T47D (cell line): ENCODE measurements around the gene ALG6.

Experiments
- DNase-seq, 2 experiments: peaks; one replicate each; pipeline versions ENCODE4 v3.0.0 to v3.0.0-alpha.2; 2011 to 2012; ENCODE audit warnings: low read depth in 1 of 2, low spot score in 1 of 2
- JUND ChIP-seq: IDR thresholded peaks from 2 replicates; pipeline ENCODE4 v1.6.1; 2012; ENCODE audit warnings: low read depth
- in situ Hi-C: cut with HindIII; loops from 2 replicates; pipeline ENCODE4 v1.10.0; 2016; ENCODE audit warnings: low sequenced_read_pairs, low pct_unique_long_range_greater_than_20kb

The ALG6 gene

DNA sequence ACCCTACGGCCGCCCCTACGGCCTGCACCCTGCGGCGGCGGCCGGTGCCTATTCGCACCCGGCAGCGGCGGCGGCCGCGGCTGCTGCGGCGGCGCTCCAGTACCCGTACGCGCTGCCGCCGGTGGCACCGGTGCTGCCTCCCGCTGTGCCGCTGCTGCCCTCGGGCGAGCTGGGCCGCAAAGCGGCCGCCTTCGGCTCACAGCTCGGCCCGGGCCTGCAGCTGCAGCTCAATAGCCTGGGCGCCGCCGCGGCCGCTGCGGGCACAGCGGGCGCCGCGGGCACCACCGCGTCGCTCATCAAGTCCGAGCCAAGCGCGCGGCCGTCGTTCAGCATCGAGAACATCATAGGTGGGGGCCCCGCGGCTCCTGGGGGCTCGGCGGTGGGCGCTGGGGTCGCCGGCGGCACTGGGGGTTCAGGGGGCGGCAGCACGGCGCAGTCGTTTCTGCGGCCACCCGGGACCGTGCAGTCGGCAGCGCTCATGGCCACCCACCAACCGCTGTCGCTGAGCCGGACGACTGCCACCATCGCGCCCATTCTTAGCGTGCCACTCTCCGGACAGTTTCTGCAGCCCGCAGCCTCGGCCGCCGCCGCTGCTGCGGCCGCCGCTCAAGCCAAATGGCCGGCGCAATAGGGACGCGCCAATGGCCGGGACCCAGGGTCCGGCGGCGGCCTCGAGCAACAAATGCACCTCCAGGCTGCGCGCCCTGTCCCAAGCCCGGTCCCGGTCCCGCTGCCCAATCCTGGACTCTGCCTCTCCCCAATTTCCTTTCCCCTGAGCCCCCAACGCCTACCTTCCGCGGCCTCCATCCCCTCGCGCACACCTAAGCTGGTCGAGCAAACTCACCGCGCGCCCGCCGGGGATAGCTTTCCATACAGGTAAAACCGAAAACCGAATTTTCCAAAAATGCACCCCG lies 43.3 kb upstream of the ALG6 start:
- in situ Hi-C loops: no loop called here
- no peak for TF ChIP-seq JUND
- DNase-seq: no peak

DNA sequence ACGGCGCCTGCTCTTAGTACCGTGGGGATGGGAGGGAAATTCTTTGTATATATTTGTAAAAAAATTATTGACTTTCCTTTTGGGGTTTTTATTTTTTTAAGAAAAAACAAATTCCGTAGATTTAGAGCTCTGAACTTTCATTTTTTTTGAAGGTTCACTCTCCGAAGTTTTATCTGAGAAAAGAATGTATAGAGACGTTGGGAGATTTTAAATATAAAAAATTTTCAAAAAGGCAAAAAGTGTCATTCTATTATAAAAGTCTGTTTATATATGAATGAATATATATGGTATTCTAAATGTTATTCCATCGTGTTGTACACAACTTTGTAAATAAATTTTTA lies 42.7 kb upstream of the ALG6 start:
- TF ChIP-seq JUND: no peak
- in situ Hi-C loops: no loop called here
- no peak for DNase-seq

- in situ Hi-C loops: no loop called here
- TF ChIP-seq JUND: no peak
- no peak for DNase-seq
Measured at GRCh38 chr1:63325279-63325985, 42.0 kb upstream of the ALG6 start.

- DNase-seq: no peak
- TF ChIP-seq JUND: no peak
- in situ Hi-C loops: no loop called here
Measured at GRCh38 chr1:63326106-63326472, 41.3 kb upstream of the ALG6 start.

GRCh38 chr1:63326473-63327380 lies 40.7 kb upstream of the ALG6 start:
- DNase-seq: no peak
- in situ Hi-C loops: no loop called here
- TF ChIP-seq JUND: no peak

DNA sequence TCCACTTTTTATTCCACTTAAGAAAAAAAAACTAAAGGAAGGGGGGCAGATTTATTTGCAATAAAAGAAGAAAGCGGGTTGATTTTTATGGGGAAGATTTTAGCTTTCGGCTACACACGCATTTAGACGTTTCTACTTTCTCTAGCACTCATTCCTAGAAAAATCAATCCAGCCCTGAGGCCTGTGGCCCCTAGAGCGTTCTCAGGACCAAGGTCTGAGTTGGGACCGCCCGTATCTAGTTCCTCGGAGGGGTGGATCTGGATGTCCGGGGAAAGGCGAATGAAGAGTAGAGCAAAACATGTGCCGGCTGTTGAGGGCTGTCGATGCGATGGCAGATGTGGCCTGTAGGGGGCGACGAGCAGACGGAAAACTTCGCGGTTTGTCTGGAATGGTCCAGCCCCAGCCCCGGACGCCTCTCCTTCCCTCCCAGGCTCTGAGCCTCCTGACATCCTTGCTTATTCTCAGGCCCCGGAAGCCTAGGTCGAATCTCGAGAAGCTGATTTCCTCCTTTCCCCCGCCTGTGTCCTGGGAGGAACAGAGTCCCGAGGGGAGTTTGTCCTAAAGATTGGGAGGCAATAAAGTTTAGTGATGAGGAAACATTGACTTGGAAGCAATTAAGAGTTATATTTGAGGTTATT lies 39.9 kb upstream of the ALG6 start:
- DNase-seq: peak; percentile 64 to 79
- in situ Hi-C loops: no loop called here
- TF ChIP-seq JUND: no peak

DNA sequence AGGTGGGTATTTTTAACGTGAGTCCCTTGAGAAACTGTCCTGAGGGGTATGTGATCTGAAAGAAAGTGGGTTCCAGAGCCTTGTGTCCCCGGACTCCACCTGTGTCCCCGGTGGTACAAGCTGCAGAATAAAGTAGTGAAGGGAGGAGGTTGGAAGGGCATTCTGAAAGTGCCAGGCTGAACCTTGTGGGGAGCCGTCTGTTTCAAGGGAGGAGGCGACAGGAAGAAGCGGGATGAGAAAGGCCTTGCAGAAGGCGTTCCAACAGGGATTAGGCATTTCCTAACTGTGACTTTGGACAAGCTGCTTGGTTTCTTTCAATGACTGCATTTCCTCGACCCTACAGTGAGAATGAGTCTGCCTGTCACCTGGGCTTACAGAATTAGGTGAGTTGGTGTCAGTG lies 39.3 kb upstream of the ALG6 start:
- in situ Hi-C loops: no loop called here
- no peak for DNase-seq
- no peak for TF ChIP-seq JUND

DNA sequence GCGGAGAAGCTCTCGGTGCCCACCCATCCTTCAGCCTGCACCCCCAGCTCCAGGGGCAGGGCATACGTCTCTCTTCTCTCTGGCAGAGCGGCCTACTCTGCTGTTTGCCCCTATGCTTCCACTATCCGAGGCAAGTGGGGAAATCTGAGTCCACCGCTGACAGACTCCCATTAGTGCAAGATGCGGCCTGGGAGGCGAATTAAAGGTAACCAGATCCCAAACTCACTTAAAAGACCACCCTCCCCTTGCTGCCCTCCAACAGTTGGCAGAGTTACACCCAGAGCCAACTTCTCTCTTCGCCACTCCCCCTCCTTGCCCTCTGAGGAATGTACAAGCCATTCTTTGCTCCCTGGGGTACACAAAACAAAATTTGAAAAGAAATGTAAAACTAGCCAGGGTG lies 38.6 kb upstream of the ALG6 start:
- TF ChIP-seq JUND: no peak
- in situ Hi-C loops: no loop called here
- no peak for DNase-seq

DNA sequence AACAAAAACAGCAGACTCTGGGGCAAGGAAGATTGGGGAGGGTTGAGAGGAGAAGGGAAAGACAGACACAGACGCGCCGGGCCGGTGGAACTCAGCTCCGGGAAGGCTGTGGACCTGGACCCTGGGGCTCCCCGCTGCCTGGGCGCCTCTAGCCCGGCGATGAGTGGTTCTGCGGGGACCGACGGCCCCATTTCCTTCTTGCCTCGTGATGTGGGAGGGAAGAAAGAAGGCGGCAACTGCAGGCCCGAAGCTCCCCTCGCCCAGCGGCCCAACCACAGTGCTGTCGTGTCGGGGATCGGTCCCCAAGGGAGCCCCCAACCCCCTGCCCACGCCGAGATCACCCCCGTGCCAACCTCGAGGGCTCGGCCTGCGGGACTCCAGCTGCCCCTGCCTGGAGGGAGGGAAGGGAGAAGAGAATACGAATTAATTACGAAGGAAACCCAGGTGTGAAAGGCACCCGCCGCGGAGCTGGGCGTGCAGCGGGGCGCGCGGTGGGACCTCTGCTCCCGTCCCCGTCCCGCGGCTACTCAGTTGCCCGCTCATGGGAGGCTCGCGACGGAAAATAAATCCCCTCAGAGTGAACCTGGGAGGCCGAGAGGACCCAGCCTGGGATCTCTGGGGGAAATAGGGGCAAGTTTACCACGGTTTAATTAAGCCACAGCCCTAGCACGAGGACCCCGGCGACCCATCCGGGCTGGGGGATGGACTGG lies 37.7 kb upstream of the ALG6 start:
- no peak for DNase-seq
- in situ Hi-C loops: no loop called here

DNA sequence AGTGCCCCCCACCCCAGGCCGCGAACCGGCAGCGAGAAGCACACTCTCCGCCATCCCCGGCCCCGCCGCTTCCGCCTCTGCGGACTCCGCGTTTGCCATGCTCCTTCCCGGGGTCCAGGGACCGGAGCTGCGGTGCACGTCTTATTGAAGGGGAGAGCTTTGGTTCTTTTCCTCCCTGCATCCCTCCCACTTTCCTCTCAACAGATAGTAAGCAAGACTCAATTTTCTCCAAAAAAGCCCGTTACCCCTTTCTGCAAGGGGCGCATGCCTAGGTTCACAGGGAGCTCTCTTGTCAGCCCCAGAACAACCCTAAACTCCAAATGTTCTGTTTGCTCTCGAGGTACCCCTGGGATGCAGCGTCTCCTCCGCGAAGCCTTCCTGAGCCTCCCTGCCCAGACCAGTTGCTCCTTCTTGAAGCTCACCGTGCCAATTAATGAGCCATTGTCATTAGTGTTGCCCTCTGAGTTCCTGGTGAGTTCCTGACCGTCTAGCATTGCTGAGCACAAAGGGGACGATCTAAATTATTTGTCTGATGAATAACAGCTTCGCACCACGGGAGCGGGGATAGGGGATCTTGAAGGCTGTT lies 37.0 kb upstream of the ALG6 start:
- in situ Hi-C loops: no loop called here
- DNase-seq: no peak
- TF ChIP-seq JUND: no peak

More for the DNA sequence above, 37.7 kb upstream of the ALG6 start:
- no peak for TF ChIP-seq JUND

GRCh38 chr1:63342402-63342801 lies 25.0 kb upstream of the ALG6 start:
- no peak for DNase-seq
- in situ Hi-C loops: no loop called here
- TF ChIP-seq JUND: no peak

GRCh38 chr1:63343922-63344321 lies 23.5 kb upstream of the ALG6 start:
- no peak for DNase-seq
- no peak for TF ChIP-seq JUND
- in situ Hi-C loops: no loop called here
